Astrocyte of the cerebellum (primary cell): Measurements from ENCODE around the gene DYRK4.
A peak's percentile ranks its signal among the peaks of the same experiment; 100 is the strongest.

Experiments used
- DNase-seq: peaks from one replicate; pipeline ENCODE4 v3.0.0-alpha.2; 2011; ENCODE audit warnings: low read depth
- H3K4me3 ChIP-seq: 2 replicates; pipeline ENCODE4 v1.5.1; 2011; ENCODE audit warnings: mild to moderate bottlenecking, low read depth, low read length, moderate library complexity
- in situ Hi-C: cut with HindIII; loops from 2 replicates; pipeline ENCODE4 v1.10.0; 2017; ENCODE audit warnings: low sequenced_read_pairs
- TF ChIP-seq, protein P1 (sequence below): IDR thresholded peaks from 2 replicates; pipeline ENCODE4 v1.5.1; 2012; ENCODE audit warnings: low read length, low read depth, moderate library complexity, mild to moderate bottlenecking; ENCODE audit errors: missing control alignments

DYRK4 gene

GRCh38 chr12:4563336-4563735, 1.3 kb downstream of the DYRK4 start:
- peak; percentile 53 for DNase-seq
- H3K4me3 ChIP-seq, result no peak overlapping the region
- in situ Hi-C loops, result no loop called here
- TF ChIP-seq, protein P1, sequence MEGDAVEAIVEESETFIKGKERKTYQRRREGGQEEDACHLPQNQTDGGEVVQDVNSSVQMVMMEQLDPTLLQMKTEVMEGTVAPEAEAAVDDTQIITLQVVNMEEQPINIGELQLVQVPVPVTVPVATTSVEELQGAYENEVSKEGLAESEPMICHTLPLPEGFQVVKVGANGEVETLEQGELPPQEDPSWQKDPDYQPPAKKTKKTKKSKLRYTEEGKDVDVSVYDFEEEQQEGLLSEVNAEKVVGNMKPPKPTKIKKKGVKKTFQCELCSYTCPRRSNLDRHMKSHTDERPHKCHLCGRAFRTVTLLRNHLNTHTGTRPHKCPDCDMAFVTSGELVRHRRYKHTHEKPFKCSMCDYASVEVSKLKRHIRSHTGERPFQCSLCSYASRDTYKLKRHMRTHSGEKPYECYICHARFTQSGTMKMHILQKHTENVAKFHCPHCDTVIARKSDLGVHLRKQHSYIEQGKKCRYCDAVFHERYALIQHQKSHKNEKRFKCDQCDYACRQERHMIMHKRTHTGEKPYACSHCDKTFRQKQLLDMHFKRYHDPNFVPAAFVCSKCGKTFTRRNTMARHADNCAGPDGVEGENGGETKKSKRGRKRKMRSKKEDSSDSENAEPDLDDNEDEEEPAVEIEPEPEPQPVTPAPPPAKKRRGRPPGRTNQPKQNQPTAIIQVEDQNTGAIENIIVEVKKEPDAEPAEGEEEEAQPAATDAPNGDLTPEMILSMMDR, result no peak

GRCh38 chr12:4564818-4565217, 2.8 kb downstream of the DYRK4 start:
- in situ Hi-C loops, result no loop called here
- H3K4me3 ChIP-seq, result no peak overlapping the region
- DNase-seq, result no peak
- TF ChIP-seq, protein P1, result no peak

DNA sequence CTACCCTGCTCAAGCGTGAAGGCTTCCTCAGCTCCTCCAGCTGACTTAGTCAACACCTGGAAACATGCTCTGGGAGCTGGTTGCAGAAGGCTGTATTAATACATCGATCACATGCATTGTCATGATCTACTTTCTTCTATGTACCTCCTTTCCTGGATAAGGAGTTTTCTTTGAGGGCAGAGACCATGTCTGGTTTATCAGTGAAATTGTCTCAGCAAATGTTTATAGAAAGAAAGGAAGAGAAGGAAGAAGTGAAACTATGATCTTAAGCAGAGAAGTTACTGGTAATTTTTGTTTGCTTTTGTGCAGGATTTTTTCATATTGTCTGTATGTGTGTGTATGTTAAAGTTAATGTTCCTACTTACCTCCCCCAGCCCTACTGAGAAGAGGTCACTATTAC, 4.5 kb downstream of the DYRK4 start:
- TF ChIP-seq, protein P1, result no peak
- no peak overlapping the region for H3K4me3 ChIP-seq
- in situ Hi-C loops, result no loop called here
- DNase-seq, result no peak

GRCh38 chr12:4567073-4567881, 5.3 kb downstream of the DYRK4 start:
- no peak for DNase-seq
- no peak overlapping the region for H3K4me3 ChIP-seq
- in situ Hi-C loops, result no loop called here
- TF ChIP-seq, protein P1, result no peak

- no peak for DNase-seq
- no peak overlapping the region for H3K4me3 ChIP-seq
- in situ Hi-C loops, result no loop called here
- TF ChIP-seq, protein P1, result no peak
Observed at GRCh38 chr12:4569261-4569660, 7.3 kb downstream of the DYRK4 start.

- DNase-seq, result no peak
- in situ Hi-C loops, result no loop called here
- TF ChIP-seq, protein P1, result no peak
- no peak overlapping the region for H3K4me3 ChIP-seq
Observed at GRCh38 chr12:4572680-4573079, 10.7 kb downstream of the DYRK4 start.
